ENCODE results near the gene ZNF586.

- TF ChIP-seq, protein P1, sequence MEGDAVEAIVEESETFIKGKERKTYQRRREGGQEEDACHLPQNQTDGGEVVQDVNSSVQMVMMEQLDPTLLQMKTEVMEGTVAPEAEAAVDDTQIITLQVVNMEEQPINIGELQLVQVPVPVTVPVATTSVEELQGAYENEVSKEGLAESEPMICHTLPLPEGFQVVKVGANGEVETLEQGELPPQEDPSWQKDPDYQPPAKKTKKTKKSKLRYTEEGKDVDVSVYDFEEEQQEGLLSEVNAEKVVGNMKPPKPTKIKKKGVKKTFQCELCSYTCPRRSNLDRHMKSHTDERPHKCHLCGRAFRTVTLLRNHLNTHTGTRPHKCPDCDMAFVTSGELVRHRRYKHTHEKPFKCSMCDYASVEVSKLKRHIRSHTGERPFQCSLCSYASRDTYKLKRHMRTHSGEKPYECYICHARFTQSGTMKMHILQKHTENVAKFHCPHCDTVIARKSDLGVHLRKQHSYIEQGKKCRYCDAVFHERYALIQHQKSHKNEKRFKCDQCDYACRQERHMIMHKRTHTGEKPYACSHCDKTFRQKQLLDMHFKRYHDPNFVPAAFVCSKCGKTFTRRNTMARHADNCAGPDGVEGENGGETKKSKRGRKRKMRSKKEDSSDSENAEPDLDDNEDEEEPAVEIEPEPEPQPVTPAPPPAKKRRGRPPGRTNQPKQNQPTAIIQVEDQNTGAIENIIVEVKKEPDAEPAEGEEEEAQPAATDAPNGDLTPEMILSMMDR (IDR thresholded peaks at IDR 0.05 in 2 of 3, conservative IDR thresholded peaks at IDR 0.05 in 1 of 3; ENCODE audit: control insufficient read depth in 2 of 3, extremely low read depth in 1 of 3, insufficient read depth in 1 of 3, low read depth in 3 of 3, low read length in 3 of 3): peak in 1 of 3 experiments; percentile 32; a peak in 1 of 6 replicates
- TF ChIP-seq KAT2A (conservative IDR thresholded peaks at IDR 0.05; ENCODE audit: control insufficient read depth, low read depth, low read length): no peak
Measured at GRCh38 chr19:57819475-57820148, 50.1 kb downstream of the ZNF586 start.
